HG02642 (cell line): ENCODE measurements around the gene EEF1AKMT2.
A peak's percentile ranks its signal among the peaks of the same experiment; 100 is the strongest.

ENCODE experiments used
- ATAC-seq: cut with Tn5 transposase; IDR thresholded peaks from one replicate; pipeline ENCODE4 v1.9.1; 2021; ENCODE audit warnings: mild to moderate bottlenecking; ENCODE audit not compliant: unreplicated experiment, poor library complexity

The EEF1AKMT2 gene

DNA sequence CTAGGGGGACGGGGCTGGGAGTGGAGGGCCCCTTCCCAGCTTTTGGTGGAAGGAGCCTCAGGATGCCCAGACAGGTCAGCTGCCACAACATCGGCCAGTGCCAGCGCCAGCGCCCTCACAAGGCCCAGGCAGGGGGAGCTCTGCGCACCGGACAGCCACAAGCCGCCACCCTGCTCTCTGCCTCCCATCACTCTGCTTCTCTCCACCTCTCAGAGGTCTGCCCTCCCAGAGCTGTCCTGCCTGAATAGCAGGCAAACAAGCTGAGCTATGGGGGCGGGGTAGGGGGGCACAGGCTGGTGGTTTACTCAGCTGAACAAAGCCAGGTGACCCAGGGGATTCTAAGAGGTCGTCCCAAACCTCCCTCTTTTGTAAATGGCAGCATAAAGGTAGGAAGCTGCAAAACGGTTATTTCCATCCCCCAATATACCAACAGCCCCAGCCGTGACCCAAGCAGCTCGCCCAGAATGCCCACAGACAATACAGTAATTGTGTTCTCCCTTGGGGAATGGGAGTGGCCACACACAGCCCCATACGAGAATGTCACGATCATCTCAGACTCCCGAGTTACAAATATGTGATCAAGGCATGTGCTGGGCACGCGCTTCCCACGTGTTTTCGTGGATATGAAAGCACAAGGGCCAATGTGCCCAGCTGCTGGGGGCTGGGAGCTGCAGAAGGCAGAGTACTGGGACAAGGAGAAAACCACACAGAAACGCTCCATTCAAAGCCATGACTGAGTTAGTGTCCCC, 67.2 kb downstream of the EEF1AKMT2 start:
- ATAC-seq: no peak

DNA sequence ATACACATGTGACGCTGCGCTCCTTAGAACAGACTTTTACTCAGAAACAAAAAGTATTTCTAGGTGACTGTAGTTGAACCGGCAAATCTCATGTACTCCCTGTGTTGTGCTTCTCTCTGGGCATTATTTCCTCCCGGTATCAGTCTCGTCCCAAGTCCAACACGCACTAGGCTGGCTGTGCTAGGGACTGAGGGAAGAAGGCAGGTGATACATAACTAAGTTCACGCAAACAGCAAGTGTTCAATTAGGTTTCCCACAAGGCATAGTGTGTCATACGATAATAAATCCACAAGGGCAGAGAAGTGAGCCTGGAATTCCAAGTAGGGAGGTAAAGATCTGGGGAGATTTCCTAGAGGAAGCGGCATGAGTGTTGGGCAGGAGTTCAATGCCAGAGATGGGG, 67.9 kb downstream of the EEF1AKMT2 start:
- ATAC-seq: no peak

DNA sequence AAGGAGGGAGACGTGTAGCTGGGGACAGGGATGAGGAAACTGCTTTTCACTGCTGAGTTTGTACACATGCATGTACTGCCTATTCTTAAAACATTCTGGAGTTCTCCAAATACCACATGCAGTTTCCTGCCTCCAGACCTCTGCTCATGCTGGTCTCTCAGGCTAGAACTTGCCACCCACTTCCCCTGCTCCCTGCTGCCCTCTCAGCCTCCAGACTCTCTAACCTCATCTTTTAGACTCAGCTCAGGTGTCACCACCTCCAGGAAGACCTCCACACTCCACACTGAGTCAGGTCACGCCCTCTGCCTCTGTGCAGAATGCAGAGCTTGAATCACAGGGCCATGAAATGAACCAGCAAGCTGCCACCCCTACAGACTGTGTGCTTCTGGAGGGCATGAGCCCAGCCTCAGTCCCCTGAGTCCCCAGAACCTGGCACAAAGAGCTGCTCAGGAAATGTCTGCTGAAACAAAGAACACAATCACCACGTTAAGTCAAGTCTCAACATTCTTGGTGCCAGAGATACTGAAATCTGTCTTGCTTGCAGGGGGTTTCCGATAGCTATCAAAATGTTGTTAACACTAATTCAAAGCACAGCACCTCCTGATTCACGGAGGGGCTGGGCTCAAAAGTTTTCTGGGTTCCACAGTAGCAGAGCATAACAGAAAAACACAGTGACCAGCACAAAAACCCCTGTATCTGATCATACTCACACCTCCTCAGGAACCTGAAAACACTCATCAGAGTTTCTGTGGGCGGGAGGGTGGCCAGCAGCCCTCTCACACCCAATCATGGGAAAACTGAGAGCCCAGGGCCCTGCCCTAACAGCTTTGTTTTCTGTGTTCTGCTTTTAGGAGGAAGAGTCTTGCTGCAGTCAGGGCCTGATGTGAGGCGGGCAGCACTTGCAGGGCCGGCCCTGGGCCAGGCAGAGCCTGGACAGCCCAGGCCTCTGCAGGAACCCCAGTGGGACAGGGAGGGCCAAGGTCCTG, 68.6 kb downstream of the EEF1AKMT2 start:
- ATAC-seq: peak; percentile 66

DNA sequence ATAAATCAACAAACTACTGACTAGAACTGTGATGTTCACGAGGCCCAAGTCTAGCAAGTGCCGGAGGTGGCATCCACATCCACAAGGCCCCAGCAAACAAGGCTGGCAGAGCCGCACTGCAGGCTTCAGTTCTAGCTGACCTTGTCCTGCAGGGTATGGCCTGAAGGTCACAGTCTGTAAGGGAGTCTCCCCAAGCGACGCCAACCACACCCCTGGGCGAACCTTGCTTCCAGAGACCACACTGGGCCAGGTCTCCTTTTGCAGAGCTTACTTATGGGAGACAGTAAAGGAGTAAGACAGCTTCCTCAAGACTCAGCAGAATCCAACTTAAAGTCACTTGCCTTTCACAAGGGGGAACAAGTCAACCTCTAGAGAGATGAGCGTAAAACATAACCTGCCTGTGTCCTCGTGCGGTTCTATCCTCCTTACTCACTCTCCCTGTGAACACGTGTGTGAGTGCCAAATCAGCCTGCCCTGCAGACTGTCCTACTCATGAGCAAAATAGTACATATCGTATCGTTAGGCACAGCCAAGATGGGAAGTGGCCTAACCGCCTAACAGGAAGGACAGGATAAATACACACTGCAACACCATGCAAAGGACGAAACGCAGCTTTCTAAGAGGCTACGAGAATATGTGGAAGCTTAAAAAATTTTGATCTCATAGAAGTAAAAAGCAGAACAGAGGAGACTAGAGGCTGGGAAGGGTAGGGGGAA, 70.2 kb downstream of the EEF1AKMT2 start:
- ATAC-seq: no peak

DNA sequence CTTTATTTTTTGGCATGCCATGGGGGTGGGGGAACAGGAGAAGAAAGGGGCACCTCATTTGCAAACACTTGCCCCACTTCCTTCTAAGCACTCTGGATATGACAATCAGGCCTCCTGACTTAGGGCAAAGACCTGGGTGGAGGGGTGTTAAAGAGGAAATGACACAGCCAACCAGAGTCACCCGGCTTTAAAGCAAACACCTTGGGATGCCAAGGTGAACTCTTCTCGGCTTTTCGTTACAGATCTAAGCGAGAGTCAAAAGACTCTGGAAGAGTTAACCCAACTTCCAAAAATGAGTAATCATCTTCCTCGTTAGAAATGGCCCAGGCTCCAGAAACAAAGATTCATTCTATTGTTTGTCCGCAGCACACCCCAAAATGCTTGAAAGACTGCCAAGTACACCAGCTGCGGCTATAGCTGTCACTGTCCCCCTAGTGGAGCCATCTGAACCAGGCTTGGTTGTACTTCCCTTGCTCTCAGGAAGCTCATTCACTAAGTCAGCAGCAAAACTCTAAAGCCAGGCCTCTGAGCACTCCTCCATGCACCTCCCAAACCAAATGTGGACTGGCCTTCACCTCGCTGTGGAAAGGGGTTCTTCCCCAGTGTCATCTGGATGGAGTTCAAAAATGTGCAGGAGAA, 72.4 kb downstream of the EEF1AKMT2 start:
- peak; percentile 39 for ATAC-seq

DNA sequence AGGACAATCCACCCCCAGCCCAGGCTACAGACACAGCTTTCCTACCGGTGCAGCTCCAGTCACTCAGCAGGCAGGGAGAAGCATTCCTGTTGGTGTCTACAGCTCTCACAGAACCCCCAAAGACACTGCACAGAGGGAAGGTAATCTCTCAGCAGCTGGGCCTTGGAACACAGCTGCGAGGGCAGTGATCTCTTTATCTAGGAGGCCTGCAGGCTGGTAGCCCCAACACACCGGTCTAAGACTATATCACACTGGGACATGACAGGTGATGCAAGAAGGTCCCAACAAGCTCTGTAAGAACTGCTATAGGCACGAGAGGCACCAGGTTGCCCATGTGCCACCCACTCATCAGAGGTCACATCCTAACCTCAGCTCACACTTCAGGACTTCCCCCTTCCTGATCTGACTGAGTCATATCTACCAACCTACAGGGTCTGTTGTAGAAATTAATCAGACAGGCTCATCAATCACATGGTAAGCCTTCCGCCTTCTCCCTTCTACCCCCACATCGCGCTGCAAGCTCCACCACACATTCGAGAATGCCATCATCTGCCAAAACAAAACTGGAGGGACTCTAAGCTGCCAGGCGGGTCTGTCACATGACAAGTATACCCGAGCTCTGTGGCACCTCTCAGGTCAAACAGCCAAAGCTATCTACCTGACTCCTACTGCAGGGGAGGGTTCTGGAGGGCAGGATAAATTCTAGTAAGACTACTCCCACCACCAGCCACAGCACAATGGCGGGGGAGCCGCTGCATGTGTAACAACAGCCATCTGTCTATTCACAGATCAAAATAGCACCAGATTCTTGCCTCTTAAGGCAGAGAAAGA, 73.6 kb downstream of the EEF1AKMT2 start:
- ATAC-seq: peak; percentile 54

DNA sequence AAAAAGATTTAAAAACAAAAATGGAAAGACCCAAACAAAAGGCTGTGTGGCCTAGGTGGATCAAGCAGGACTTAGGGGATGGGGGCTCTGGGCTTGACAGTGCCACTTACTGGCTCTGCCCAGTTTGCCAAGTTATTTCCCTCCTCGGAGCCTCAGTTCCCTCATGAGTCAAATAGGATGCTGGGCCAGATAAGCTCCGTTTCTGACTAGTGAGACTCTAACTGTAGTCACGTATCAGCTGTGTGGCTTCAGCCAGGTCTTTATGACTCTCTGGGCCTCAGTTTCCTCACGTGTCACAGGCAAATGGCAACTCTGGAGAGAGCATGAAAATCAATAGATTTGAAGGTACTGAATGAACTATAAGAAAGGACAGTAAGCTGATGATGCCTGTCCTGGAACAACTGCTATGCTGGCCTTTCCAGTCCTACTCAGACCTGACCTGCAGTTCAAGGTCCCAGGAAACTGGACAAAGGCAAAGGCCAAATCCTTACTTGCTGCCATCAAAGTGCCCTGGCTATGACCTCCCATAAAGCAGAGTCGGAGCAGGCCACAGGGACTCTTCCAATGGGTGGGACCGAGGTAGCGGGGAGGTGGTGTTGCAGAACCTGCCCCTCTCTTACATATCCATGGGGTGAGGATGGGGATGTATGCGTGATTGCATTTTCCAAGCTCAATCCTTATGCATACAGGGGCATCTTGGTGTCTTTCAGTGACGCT, 74.5 kb downstream of the EEF1AKMT2 start:
- no peak for ATAC-seq

DNA sequence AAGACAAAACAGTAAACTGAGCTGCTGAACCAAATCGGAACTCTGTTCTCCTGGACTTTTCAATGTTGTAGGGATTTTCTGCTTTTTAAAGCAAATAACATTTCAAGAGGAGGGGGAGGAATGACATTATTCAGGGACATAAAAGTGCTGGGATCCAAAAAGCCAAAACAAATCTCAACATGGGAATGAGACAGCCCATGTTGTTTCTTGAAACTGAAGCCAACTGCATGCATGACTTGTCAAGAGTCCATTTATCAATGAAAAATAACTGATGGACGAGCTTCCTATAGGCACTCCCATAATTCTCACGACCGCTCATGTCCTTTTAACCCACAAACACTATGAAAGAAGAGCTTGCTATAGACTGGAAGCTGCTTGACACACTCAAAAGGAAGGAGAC, 75.3 kb downstream of the EEF1AKMT2 start:
- no peak for ATAC-seq

DNA sequence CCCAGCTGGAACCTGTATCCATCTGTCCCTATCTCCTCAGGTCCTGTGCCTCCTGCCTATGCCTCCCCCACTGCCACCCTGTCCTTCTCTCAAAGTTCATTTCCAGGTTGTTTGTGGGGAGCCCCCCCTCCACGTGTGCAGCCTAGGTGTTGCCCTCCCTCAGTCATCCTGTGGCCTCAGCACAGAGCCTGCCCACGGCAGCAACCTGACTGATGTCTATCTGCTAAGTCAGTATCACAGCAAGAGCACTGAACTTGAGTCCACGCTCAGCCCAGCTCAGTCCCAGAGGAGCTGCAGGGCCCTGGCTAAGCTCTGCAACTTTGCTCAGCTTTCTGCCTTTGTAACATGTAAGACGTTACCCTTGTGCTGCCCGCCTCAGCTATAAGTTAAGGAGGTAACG, 76.2 kb downstream of the EEF1AKMT2 start:
- no peak for ATAC-seq

DNA sequence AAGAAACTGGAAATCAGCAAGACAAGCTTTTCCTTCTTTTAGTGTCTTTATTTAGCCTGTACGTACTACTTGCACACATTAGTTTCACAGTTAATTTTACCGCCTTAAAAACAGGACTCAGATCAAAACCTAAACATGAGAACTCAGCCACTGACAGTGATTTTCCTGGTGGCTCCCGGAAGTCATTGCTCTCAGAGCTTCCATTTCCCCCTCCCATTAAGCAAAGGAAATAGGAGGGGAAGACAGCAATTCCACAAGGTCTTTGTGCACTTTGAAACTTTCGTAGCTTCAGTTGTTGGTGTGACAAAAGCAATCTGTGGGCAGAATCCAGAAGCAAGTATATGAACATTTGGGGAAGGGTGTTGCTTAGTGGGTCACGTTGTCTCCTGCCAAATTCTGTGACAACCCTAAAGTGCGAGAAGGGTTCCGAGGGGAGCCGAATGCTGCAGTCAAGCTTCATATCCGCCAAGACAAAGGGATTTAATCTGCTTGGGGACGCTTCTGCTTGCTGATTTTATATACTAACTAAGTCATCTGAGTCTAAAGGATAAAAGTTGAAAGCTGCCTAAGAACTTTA, 77.9 kb downstream of the EEF1AKMT2 start:
- no peak for ATAC-seq

DNA sequence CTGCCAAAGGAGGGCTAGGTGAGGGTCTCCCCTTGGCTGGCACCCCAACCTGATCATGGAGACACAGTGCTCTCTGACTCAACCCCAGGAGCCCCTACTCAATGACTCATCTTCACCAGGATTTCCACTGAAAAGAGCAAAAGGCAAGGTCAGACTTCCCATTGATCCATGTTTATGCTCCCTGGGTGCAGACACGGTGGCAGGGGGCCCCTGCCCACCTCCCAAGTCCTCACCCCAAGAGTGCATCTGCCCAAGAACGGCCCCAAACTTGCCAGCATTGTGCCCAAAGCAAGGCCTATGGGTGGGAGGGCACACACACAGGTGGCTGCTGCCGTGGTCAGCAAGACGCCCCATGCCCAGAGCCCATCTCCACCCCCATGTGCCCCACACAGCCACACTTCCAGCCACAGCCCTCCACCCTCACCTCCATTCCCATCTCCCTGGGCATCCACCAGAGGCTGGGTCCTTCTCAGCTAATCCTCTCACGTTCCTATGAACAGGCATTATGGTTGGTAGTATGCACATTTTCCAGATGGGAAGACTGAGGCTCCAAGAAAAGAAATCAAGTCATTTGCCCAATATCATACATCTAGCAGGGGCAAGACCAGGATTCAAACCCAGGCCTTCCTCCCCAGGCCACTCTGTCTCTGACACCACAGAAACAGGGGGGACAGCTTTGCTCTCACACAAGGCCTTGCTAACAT, 78.8 kb downstream of the EEF1AKMT2 start:
- no peak for ATAC-seq

DNA sequence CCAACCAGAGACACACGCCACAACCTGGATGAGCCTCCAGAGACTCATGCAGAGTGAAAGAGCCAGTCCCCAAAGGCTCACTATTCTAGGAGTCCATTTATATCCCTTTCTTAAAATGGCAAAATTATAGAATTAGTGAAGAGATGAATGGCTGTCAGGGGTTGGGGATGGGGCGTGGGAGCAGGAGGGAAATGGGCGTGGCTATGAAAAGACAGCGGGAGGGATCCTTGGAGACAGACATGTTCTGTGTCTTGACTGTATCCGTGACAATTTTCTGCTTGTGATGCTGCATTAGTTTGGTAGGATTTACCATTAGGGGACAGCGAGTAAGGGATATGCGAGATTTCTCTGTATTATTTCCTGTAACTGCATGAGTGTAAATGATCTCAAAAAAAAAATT, 80.5 kb downstream of the EEF1AKMT2 start:
- no peak for ATAC-seq

DNA sequence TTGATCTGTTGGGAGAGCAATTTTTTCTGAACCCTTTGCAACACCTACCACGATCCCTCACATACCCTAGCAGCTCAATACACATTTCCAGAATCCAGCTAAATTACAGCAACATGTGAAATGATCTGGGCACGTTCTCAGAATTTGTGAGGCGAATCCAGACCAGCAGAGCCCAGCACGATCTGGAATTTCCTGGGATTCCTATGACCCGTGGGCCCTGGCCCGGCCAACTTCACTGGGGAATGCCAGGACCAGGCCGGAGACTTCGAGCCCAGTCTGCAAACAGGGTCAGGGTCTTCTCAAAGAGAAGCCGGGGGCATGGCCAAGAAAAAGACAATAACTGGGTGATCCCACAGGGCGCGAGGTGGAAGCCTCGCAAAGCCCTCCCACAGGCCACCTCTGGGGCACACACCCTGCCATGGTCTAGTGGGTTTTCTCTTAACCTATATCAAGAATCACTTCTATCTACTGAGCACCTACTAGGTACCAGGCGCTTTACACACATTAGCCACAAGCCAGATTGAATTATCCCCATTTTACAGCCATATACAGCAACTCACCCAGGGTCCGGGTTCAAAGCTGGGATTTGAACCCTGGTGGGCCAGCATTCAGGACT, 81.3 kb downstream of the EEF1AKMT2 start:
- ATAC-seq: no peak

DNA sequence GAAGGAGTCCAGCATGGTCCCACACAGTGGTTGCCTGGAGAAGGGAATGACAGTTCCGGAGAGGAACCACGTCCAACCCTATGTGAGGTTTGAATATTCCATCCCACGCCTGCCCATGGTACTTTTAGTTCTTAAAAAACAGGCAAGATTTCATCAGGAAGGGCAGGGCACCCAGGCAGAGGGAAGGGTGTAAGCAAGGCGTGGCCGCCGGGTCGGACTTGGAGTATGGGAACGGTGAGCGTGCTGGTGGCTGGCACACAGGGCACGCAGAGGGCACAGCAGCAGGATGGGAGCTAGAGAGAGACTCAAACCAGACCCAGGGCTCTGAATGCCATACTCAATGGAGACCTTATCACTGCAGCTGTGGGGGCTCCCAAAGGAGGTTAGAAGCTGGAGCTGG, 81.8 kb downstream of the EEF1AKMT2 start:
- no peak for ATAC-seq

DNA sequence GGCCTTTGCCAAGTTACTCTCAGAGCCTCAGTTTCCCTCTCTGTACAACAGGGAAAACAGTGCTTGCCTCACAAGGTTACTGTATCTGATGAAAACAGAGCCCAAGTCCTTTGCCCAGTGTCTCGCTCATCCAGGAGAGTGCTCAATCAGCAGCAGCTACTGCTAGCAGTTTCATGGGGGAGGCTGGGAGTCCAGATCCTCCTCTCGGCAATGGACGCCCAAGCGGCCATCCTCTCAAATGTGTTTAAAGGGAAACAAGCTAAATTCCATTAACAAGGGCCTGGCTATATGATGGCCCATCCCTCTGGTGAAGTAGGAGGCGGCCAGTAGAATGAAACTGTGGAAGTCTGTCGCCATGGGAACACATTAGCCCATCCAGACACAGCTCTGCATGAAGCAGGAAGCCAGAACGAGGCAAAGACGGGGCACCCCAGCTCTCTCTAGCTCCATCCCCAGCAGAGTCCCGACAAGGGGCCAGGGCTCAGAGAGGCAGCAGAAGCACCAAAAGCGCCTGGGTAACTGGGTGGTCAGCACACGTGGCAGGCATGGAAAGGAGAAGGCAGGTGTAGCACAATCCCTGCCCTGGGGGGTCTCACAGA, 82.7 kb downstream of the EEF1AKMT2 start:
- ATAC-seq: no peak

DNA sequence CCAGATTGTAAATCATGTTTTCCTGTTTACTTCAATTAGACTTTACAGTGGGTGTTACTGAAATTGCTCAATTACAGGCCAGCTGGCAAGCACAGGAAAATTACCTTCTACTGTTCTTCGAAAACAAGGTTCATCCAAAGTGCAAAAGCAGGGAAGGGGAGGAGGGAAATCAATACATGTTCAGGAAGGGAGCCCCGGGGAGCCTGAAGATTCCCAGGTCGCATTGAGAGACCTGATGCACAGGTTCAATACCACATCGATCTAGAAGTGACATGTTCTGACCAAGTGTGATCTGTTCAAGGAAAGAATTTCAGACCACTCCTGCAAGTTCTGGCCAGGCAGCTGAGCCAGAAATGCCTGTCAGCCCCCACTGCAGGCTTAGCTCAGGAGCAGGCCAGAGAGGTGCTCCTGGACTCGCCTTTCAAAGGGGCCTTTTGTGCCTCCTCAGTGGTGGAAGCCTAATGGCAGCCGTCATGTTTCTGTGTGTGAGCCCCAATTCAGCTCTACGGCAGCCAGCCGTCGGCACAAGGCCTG, 83.4 kb downstream of the EEF1AKMT2 start:
- ATAC-seq: no peak
